PFSK-1 (cell line): ENCODE data around the gene VAPB.

ENCODE experiments used
- FOXP2 ChIP-seq: optimal IDR thresholded peaks from 2 replicates; pipeline ENCODE3; 2011; ENCODE audit warnings: borderline replicate concordance, control low read depth, inconsistent platforms; ENCODE audit not compliant: insufficient read depth; ENCODE audit errors: extremely low read length, extremely low read depth
- POLR2AphosphoS5 ChIP-seq: IDR thresholded peaks from 2 replicates; pipeline ENCODE4 v1.6.1; 2012; ENCODE audit warnings: low read depth, mild to moderate bottlenecking, control low read depth, low read length, moderate library complexity
- SIN3A ChIP-seq: IDR thresholded peaks from 2 replicates; pipeline ENCODE4 v1.6.1; 2012; ENCODE audit warnings: mild to moderate bottlenecking, low read length, moderate library complexity, borderline replicate concordance; ENCODE audit not compliant: insufficient read depth
- TAF1 ChIP-seq: IDR thresholded peaks from 2 replicates; pipeline ENCODE4 v1.6.1; 2012; ENCODE audit warnings: low read length, control low read depth, borderline replicate concordance; ENCODE audit not compliant: insufficient read depth
- TF ChIP-seq, protein P1 (sequence below), 2 experiments: IDR thresholded peaks; 2 replicates each; pipeline versions ENCODE4 v1.6.1 to v1.8.0; 2011 to 2012; ENCODE audit warnings: low read depth in 2 of 2, low read length in 2 of 2, control low read depth in 1 of 2, inconsistent platforms in 1 of 2, mild to moderate bottlenecking in 1 of 2, moderate library complexity in 1 of 2; ENCODE audit not compliant: insufficient read depth in 1 of 2

The VAPB gene

DNA sequence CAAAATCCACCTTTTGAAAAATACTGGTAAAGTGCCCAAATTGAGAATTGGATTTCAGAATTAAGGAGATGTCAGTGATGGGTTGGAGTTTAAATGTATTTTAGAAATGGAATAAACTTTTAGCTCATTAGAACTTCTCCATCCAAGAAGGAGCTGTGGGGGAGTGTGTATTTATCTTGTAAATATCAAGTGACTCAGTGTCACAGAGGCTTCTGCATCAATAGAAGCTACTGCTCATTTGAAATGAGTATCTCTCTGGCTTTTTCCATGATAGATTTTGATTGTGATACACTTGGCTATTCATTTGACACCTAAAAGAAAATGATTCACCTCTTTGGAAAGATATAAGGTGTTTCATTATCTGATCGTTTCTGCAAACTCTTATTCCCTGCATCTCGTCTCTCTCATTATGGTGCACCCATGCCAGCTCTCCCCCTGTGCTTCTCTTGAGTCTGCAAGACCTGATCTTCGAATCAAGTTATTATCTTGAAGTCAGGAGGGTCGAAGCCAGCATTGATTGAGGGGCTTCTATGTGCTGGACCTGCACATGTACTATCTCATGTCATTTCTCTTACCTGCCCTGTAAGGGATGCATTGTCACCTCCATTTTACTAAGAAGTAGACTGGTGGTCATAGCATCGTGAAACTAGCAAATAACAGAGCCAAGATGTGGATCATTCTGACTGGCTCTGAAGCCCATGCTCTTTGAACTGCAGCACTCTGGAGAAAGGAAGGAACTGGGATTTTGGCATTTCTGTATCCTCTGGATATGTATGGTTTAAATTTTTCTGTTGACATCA, 30.1 kb downstream of the VAPB start:
- no peak for TF ChIP-seq TAF1
- TF ChIP-seq, protein P1, sequence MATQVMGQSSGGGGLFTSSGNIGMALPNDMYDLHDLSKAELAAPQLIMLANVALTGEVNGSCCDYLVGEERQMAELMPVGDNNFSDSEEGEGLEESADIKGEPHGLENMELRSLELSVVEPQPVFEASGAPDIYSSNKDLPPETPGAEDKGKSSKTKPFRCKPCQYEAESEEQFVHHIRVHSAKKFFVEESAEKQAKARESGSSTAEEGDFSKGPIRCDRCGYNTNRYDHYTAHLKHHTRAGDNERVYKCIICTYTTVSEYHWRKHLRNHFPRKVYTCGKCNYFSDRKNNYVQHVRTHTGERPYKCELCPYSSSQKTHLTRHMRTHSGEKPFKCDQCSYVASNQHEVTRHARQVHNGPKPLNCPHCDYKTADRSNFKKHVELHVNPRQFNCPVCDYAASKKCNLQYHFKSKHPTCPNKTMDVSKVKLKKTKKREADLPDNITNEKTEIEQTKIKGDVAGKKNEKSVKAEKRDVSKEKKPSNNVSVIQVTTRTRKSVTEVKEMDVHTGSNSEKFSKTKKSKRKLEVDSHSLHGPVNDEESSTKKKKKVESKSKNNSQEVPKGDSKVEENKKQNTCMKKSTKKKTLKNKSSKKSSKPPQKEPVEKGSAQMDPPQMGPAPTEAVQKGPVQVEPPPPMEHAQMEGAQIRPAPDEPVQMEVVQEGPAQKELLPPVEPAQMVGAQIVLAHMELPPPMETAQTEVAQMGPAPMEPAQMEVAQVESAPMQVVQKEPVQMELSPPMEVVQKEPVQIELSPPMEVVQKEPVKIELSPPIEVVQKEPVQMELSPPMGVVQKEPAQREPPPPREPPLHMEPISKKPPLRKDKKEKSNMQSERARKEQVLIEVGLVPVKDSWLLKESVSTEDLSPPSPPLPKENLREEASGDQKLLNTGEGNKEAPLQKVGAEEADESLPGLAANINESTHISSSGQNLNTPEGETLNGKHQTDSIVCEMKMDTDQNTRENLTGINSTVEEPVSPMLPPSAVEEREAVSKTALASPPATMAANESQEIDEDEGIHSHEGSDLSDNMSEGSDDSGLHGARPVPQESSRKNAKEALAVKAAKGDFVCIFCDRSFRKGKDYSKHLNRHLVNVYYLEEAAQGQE (IDR thresholded peaks at IDR 0.05; ENCODE audit: insufficient read depth in 1 of 2, low read depth in 2 of 2, low read length in 2 of 2), result no peak
- TF ChIP-seq SIN3A, result no peak
- no peak for TF ChIP-seq FOXP2
- TF ChIP-seq POLR2AphosphoS5, result no peak

DNA sequence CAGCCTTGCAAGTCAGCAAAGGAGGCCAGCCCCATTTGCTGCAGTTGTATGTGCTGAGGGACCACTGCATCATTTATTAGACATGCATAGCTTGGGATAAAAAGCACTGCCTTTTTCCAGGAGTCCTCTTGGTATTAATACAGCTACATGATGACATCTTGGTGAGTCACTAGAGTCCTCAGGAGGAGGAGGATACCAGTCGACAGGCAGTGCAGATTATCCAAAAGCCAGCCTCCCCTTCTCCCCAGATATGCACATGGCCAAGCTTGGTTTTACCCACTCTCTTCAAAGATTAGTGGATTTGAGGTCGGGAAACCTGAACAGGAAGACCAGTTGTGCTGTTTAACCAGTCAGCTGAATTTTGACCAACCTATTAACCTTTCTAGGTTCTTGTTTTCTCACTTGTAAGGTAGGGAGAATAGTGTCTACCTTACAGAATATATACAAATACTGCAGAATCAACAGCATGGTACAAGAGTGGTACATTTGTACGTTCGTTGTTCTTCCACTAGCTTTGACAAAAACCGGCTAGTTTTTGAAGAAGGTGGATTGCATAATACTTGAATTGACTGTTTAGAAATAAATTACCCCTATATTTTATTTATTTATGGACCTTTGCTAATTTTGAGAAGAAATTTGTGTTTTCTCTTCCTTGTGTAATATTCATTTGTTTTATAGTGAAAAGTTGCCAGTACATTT, 31.9 kb downstream of the VAPB start:
- TF ChIP-seq TAF1 (no peak), FOXP2 (no peak), POLR2AphosphoS5 (no peak), SIN3A (no peak)
- TF ChIP-seq, protein P1 (IDR thresholded peaks at IDR 0.05; ENCODE audit: insufficient read depth in 1 of 2, low read depth in 2 of 2, low read length in 2 of 2), result no peak

DNA sequence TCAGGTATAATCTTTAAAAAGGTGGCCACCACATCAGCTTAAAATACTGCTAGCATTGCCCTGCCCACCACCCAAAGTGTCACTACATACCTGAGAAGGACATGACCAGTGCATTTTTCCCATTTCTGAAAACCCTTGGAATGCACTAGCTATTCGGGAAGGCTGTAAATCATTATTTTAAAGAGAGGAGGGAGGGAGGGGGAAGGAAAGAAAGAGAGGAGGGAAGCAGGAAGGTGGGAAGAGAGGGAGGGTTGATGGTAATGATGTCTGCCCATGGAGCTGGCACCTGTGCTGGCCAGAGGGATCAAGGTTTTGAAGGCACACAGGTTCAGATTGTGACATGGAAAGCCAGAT, 32.4 kb downstream of the VAPB start:
- TF ChIP-seq POLR2AphosphoS5 (no peak), FOXP2 (no peak), SIN3A (no peak), TAF1 (no peak)
- TF ChIP-seq, protein P1 (IDR thresholded peaks at IDR 0.05; ENCODE audit: insufficient read depth in 1 of 2, low read depth in 2 of 2, low read length in 2 of 2), result no peak

DNA sequence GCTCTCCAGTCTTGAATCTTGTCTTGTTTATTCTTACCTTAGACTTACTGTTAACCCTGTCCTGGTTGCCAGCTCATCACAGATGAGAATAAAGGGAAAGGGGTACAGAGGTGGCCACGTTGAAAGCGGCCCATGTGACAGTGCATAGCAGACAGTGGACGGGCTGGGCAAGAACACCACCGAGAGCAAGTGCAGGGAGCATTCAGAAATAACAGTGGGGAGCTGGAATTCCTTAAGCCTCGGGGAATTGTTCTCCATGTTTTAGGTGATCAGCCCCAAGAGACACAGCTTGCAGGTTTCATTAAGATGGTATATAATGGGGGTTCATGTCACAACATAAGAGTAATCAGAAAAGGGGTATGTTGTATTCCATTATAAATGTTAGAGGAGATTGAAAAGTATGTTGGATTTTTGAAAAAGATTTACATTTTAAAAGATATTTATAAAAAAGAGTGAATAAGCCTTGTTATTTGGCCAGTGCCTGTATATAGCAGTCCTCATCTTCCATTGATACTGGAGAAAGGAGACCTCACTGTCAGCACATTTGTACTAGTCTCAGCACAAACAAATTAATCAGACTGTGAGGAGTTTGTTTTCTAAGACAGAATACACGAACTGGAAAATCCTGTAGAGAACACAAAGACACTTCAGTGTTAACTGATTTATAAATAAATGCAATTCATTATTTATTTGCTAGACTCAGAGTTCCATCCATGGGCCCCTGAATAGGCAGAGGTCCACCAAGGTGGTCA, 35.4 kb downstream of the VAPB start:
- TF ChIP-seq SIN3A, result no peak
- TF ChIP-seq POLR2AphosphoS5, result no peak
- TF ChIP-seq, protein P1 (IDR thresholded peaks at IDR 0.05; ENCODE audit: insufficient read depth in 1 of 2, low read depth in 2 of 2, low read length in 2 of 2), result no peak
- no peak for TF ChIP-seq TAF1
- TF ChIP-seq FOXP2, result no peak
